Measurements from ENCODE around the gene SLC35B2. TPM values are rescaled to one million over a fixed set of nuclear protein-coding genes. Genes with fewer than 3 reads are reported as not detected.
A peak's percentile ranks its signal among the peaks of the same experiment; 100 is the strongest.

SLC35B2 gene
- total and polyA plus RNA-seq, 2 experiments from 2014 or later, result 101 to 114 TPM

- Histone ChIP-seq H3K4me1 (ENCODE audit: insufficient read depth) (peaks cover 20% of the 10 kb centered on the region), H3K9ac (0 out of 2 replicates have a peak overlapping the region, but pooled peaks have one; percentile 38), H2AFZ (peak overlapping the region; percentile 16; the same call in 1 of the 2 replicates), H3K4me2 (ENCODE audit: unreplicated experiment) (peak overlapping the region; percentile 35), H3K79me2 (ENCODE audit: insufficient read depth) (no peaks in the 10 kb centered on the region; the same call in 1 of the 2 replicates), H3F3A (ENCODE audit: insufficient read depth) (peaks cover 19% of the 10 kb centered on the region), H3K4me3 (no peak overlapping the region), H3K27ac (no peak overlapping the region), H3K9me3 (ENCODE audit: low read depth) (no peaks in the 10 kb centered on the region), H4K20me1 (ENCODE audit: insufficient read depth) (no peaks in the 10 kb centered on the region), H3K27me3 (replicated peaks; ENCODE audit: insufficient read depth) (no peaks in the 10 kb centered on the region), H3K9me2 (ENCODE audit: insufficient read depth) (no peaks in the 10 kb centered on the region), H3K36me3 (ENCODE audit: low read depth) (no peaks in the 10 kb centered on the region)
- DNase-seq, result no peak
- in situ Hi-C loops (cut with MboI), result no loop called here
- TF ChIP-seq EZH2phosphoT487 (IDR thresholded peaks at IDR 0.05; ENCODE audit: insufficient read depth, low read depth), result no peak
- TF ChIP-seq EZH2 (IDR thresholded peaks at IDR 0.05; ENCODE audit: insufficient read depth, poor library complexity, severe bottlenecking), result no peak
- 50 to 55% methylated on average over 2 of the region's 2 CpGs for WGBS, 2 experiments (ENCODE audit: low coverage in 1 of 2, low lambda C conversion rate in 2 of 2, missing lambda C conversion rate in 2 of 2)
Observed at GRCh38 chr6:44221961-44222335, 35.4 kb downstream of the SLC35B2 start.

- Histone ChIP-seq H2AFZ (peak overlapping the region; percentile 16), H3K36me3 (ENCODE audit: low read depth) (no peaks in the 10 kb centered on the region), H4K20me1 (ENCODE audit: insufficient read depth) (no peaks in the 10 kb centered on the region), H3K4me3 (no peak overlapping the region), H3K9ac (peak overlapping the region; percentile 38; the same call in 1 of the 2 replicates), H3K9me2 (ENCODE audit: insufficient read depth) (no peaks in the 10 kb centered on the region), H3K27ac (peak overlapping the region; percentile 35), H3K79me2 (ENCODE audit: insufficient read depth) (no peaks in the 10 kb centered on the region; the same call in 1 of the 2 replicates), H3K27me3 (replicated peaks; ENCODE audit: insufficient read depth) (no peaks in the 10 kb centered on the region), H3K4me2 (ENCODE audit: unreplicated experiment) (peak overlapping the region; percentile 35), H3K4me1 (ENCODE audit: insufficient read depth) (peaks cover 24% of the 10 kb centered on the region), H3F3A (ENCODE audit: insufficient read depth) (peaks cover 19% of the 10 kb centered on the region), H3K9me3 (ENCODE audit: low read depth) (no peaks in the 10 kb centered on the region)
- DNase-seq, result peak; percentile 87
- in situ Hi-C loops (cut with MboI), result no loop called here
- TF ChIP-seq EZH2 (IDR thresholded peaks at IDR 0.05; ENCODE audit: insufficient read depth, poor library complexity, severe bottlenecking) (no peak), EZH2phosphoT487 (IDR thresholded peaks at IDR 0.05; ENCODE audit: insufficient read depth, low read depth) (no peak)
- WGBS, 2 experiments (ENCODE audit: low coverage in 1 of 2, low lambda C conversion rate in 2 of 2, missing lambda C conversion rate in 2 of 2), result 6 to 9% methylated on average over 4 of the region's 4 CpGs
Observed at GRCh38 chr6:44221291-44221960, 35.9 kb downstream of the SLC35B2 start.

GRCh38 chr6:44220913-44221290, 36.4 kb downstream of the SLC35B2 start:
- WGBS, 2 experiments (ENCODE audit: low coverage in 1 of 2, low lambda C conversion rate in 2 of 2, missing lambda C conversion rate in 2 of 2), result 42 to 43% methylated on average over 4 of the region's 4 CpGs
- H3K36me3 ChIP-seq (ENCODE audit: low read depth), result no peaks in the 10 kb centered on the region
- H3K4me3 ChIP-seq, result no peak overlapping the region
- peaks cover 24% of the 10 kb centered on the region for H3K4me1 ChIP-seq (ENCODE audit: insufficient read depth)
- DNase-seq, result no peak
- peak overlapping the region; percentile 35 for H3K27ac ChIP-seq
- no peaks in the 10 kb centered on the region for H3K27me3 ChIP-seq (replicated peaks; ENCODE audit: insufficient read depth)
- TF ChIP-seq EZH2phosphoT487 (IDR thresholded peaks at IDR 0.05; ENCODE audit: insufficient read depth, low read depth) (no peak), EZH2 (IDR thresholded peaks at IDR 0.05; ENCODE audit: insufficient read depth, poor library complexity, severe bottlenecking) (no peak)
- peak overlapping the region; percentile 16 for H2AFZ ChIP-seq
- peaks cover 19% of the 10 kb centered on the region for H3F3A ChIP-seq (ENCODE audit: insufficient read depth)
- H3K79me2 ChIP-seq (ENCODE audit: insufficient read depth), result no peaks in the 10 kb centered on the region; the same call in 1 of the 2 replicates
- H3K4me2 ChIP-seq (ENCODE audit: unreplicated experiment), result peak overlapping the region; percentile 35
- peak overlapping the region; percentile 38; the same call in 1 of the 2 replicates for H3K9ac ChIP-seq
- no peaks in the 10 kb centered on the region for H3K9me3 ChIP-seq (ENCODE audit: low read depth)
- in situ Hi-C loops (cut with MboI), result no loop called here
- no peaks in the 10 kb centered on the region for H4K20me1 ChIP-seq (ENCODE audit: insufficient read depth)
- no peaks in the 10 kb centered on the region for H3K9me2 ChIP-seq (ENCODE audit: insufficient read depth)

GRCh38 chr6:44219815-44220784, 37.2 kb downstream of the SLC35B2 start:
- H3K27ac ChIP-seq, result no peak overlapping the region
- no peak for TF ChIP-seq EZH2 (IDR thresholded peaks at IDR 0.05; ENCODE audit: insufficient read depth, poor library complexity, severe bottlenecking)
- no peak for TF ChIP-seq EZH2phosphoT487 (IDR thresholded peaks at IDR 0.05; ENCODE audit: insufficient read depth, low read depth)
- peaks cover 24% of the 10 kb centered on the region for H3K4me1 ChIP-seq (ENCODE audit: insufficient read depth)
- no peaks in the 10 kb centered on the region for H3K27me3 ChIP-seq (replicated peaks; ENCODE audit: insufficient read depth)
- H2AFZ ChIP-seq, result no peak overlapping the region
- H3K9me3 ChIP-seq (ENCODE audit: low read depth), result no peaks in the 10 kb centered on the region
- in situ Hi-C loops (cut with MboI), result no loop called here
- no peaks in the 10 kb centered on the region for H3K9me2 ChIP-seq (ENCODE audit: insufficient read depth)
- H3K36me3 ChIP-seq (ENCODE audit: low read depth), result no peaks in the 10 kb centered on the region
- H3F3A ChIP-seq (ENCODE audit: insufficient read depth), result peaks cover 19% of the 10 kb centered on the region
- H3K79me2 ChIP-seq (ENCODE audit: insufficient read depth), result no peaks in the 10 kb centered on the region; the same call in 1 of the 2 replicates
- H3K4me2 ChIP-seq (ENCODE audit: unreplicated experiment), result no peak overlapping the region
- no peak for DNase-seq
- no peak overlapping the region for H3K9ac ChIP-seq
- 36 to 46% methylated on average over 17 to 26 of the region's 28 CpGs for WGBS, 2 experiments (ENCODE audit: low coverage in 1 of 2, low lambda C conversion rate in 2 of 2, missing lambda C conversion rate in 2 of 2)
- H4K20me1 ChIP-seq (ENCODE audit: insufficient read depth), result no peaks in the 10 kb centered on the region
- H3K4me3 ChIP-seq, result no peak overlapping the region
